GM12878 (cell line): Measurements from ENCODE around the gene OR4C45.
"Not testable (repeated sequence)": the region's sequence is repeated elsewhere in the genome, so short reads cannot be mapped to it uniquely, and the experiment has no call there.

Experiments used
- BACH1 ChIP-seq: fragments of 450-650 bp; IDR thresholded peaks from 2 replicates; pipeline ENCODE4 v1.6.1; 2017; ENCODE audit warnings: mild to moderate bottlenecking, borderline replicate concordance
- CREB1 ChIP-seq: IDR thresholded peaks from 2 replicates; pipeline ENCODE4 v1.6.1; 2012; ENCODE audit warnings: low read depth, mild to moderate bottlenecking, inconsistent platforms
- ESRRA ChIP-seq: IDR thresholded peaks from 2 replicates; pipeline ENCODE4 v1.6.1; 2012; ENCODE audit warnings: mild to moderate bottlenecking, low read length, improper control_type of control experiment
- HDAC2 ChIP-seq: fragments of 200-600 bp; sonication (generic); IDR thresholded peaks from 2 replicates; pipeline ENCODE4 v1.6.1; 2017
- HDGF ChIP-seq: fragments of 450-650 bp; IDR thresholded peaks from 2 replicates; pipeline ENCODE4 v1.6.1; 2016; ENCODE audit warnings: antibody characterized with exemption
- NR2C2 ChIP-seq: IDR thresholded peaks from 2 replicates; pipeline ENCODE4 v1.6.1; 2011; ENCODE audit warnings: borderline replicate concordance, low read depth; ENCODE audit not compliant: control insufficient read depth, insufficient read length
- SREBF2 ChIP-seq: IDR thresholded peaks from 2 replicates; pipeline ENCODE4 v1.6.1; 2012; ENCODE audit warnings: mild to moderate bottlenecking, low read length
- TCF7 ChIP-seq: IDR thresholded peaks from 2 replicates; pipeline ENCODE4 v1.6.1; 2014; ENCODE audit warnings: antibody characterized with exemption, borderline replicate concordance
- YY1 ChIP-seq: IDR thresholded peaks from 2 replicates; pipeline ENCODE4 v1.6.1; 2011; ENCODE audit warnings: low read depth, mild to moderate bottlenecking, low read length
- ZZZ3 ChIP-seq: IDR thresholded peaks from 2 replicates; pipeline ENCODE4 v1.6.1; 2011; ENCODE audit warnings: low read depth; ENCODE audit not compliant: control insufficient read depth, insufficient read length
- TF ChIP-seq, protein P1 (sequence below): IDR thresholded peaks from 2 replicates; pipeline ENCODE4 v1.6.1; 2011; ENCODE audit warnings: low read depth, low read length, improper control_type of control experiment, borderline replicate concordance
- TF ChIP-seq, protein P2 (sequence below): IDR thresholded peaks from 2 replicates; pipeline ENCODE4 v1.6.1; 2012; ENCODE audit warnings: low read depth, low read length, improper control_type of control experiment
- TF ChIP-seq, protein P3 (sequence below): IDR thresholded peaks from 2 replicates; pipeline ENCODE4 v1.6.1; 2012; ENCODE audit warnings: mild to moderate bottlenecking, low read depth, low read length

DNA sequence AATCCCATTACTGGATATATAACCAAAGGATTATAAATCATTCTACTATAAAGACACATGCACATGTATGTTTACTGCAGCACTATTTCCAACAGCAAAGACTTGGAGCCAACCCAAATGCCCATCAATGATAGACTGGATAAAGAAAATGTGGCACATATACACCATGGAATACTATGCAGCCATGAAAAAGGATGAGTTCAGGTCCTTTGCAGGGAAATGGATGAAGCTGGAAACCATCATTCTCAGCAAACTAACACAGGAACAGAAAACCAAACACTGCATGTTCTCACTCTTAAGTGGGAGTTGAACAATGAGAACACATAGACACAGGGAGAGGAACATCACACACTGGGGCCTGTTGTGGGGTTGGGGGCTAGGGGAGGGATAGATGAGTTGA is 3.6 kb downstream of the OR4C45 start:
- not testable (repeated sequence) for TF ChIP-seq YY1, TCF7, SREBF2, BACH1, ZZZ3, HDGF, HDAC2, CREB1, NR2C2, ESRRA
- TF ChIP-seq, protein P1, sequence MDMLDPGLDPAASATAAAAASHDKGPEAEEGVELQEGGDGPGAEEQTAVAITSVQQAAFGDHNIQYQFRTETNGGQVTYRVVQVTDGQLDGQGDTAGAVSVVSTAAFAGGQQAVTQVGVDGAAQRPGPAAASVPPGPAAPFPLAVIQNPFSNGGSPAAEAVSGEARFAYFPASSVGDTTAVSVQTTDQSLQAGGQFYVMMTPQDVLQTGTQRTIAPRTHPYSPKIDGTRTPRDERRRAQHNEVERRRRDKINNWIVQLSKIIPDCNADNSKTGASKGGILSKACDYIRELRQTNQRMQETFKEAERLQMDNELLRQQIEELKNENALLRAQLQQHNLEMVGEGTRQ: not testable (repeated sequence)
- TF ChIP-seq, protein P2, sequence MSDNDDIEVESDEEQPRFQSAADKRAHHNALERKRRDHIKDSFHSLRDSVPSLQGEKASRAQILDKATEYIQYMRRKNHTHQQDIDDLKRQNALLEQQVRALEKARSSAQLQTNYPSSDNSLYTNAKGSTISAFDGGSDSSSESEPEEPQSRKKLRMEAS: not testable (repeated sequence)
- TF ChIP-seq, protein P3, sequence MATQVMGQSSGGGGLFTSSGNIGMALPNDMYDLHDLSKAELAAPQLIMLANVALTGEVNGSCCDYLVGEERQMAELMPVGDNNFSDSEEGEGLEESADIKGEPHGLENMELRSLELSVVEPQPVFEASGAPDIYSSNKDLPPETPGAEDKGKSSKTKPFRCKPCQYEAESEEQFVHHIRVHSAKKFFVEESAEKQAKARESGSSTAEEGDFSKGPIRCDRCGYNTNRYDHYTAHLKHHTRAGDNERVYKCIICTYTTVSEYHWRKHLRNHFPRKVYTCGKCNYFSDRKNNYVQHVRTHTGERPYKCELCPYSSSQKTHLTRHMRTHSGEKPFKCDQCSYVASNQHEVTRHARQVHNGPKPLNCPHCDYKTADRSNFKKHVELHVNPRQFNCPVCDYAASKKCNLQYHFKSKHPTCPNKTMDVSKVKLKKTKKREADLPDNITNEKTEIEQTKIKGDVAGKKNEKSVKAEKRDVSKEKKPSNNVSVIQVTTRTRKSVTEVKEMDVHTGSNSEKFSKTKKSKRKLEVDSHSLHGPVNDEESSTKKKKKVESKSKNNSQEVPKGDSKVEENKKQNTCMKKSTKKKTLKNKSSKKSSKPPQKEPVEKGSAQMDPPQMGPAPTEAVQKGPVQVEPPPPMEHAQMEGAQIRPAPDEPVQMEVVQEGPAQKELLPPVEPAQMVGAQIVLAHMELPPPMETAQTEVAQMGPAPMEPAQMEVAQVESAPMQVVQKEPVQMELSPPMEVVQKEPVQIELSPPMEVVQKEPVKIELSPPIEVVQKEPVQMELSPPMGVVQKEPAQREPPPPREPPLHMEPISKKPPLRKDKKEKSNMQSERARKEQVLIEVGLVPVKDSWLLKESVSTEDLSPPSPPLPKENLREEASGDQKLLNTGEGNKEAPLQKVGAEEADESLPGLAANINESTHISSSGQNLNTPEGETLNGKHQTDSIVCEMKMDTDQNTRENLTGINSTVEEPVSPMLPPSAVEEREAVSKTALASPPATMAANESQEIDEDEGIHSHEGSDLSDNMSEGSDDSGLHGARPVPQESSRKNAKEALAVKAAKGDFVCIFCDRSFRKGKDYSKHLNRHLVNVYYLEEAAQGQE: not testable (repeated sequence)
